Ectodermal cell (in vitro differentiated cells): ENCODE data around the gene CABLES2.

Experiments used
- H3K27ac ChIP-seq: 2 replicates; pipeline ENCODE4 v1.7.0; 2013; ENCODE audit warnings: mild to moderate bottlenecking, low read depth, low read length; ENCODE audit not compliant: insufficient read depth, poor library complexity, severe bottlenecking
- H3K27me3 ChIP-seq: 2 replicates; pipeline ENCODE4 v1.7.0; 2013; ENCODE audit warnings: mild to moderate bottlenecking, low read length; ENCODE audit not compliant: insufficient read depth, control insufficient read depth, poor library complexity, severe bottlenecking
- H3K36me3 ChIP-seq: one replicate; pipeline ENCODE4 v1.7.0; 2013; ENCODE audit warnings: low read length; ENCODE audit not compliant: control insufficient read depth, insufficient read depth
- H3K4me1 ChIP-seq: one replicate; pipeline ENCODE4 v1.7.0; 2013; ENCODE audit warnings: low read length; ENCODE audit not compliant: control insufficient read depth, insufficient read depth
- H3K4me3 ChIP-seq: 2 replicates; pipeline ENCODE4 v1.7.0; 2013; ENCODE audit warnings: low read depth, low read length, control low read depth; ENCODE audit not compliant: insufficient read depth
- H3K9me3 ChIP-seq: 2 replicates; pipeline ENCODE4 v1.7.0; 2013; ENCODE audit warnings: mild to moderate bottlenecking, low read length, moderate library complexity; ENCODE audit not compliant: control insufficient read depth
- WGBS, 2 experiments: methylation state at CpG; one replicate each; pipeline ENCODE4 v1.1.7; 2013; ENCODE audit warnings: missing lambda C conversion rate in 2 of 2; 5-methylcytosine and 5-hydroxymethylcytosine counted together

CABLES2 gene

GRCh38 chr20:62448038-62448437, 41.0 kb upstream of the CABLES2 start:
- Histone ChIP-seq H3K36me3 (no peaks in the 10 kb centered on the region), H3K4me3 (no peak overlapping the region), H3K4me1 (peaks cover 10% of the 10 kb centered on the region), H3K9me3 (no peaks in the 10 kb centered on the region), H3K27ac (no peak overlapping the region), H3K27me3 (no peaks in the 10 kb centered on the region)
- 82 to 86% methylated on average over 10 of the region's 10 CpGs for WGBS, 2 experiments

- no peaks in the 10 kb centered on the region for H3K36me3 ChIP-seq
- no peak overlapping the region for H3K4me3 ChIP-seq
- H3K9me3 ChIP-seq: no peaks in the 10 kb centered on the region
- 95% methylated on average over 44 of the region's 44 CpGs for WGBS, 2 experiments
- no peak overlapping the region for H3K27ac ChIP-seq
- no peaks in the 10 kb centered on the region for H3K27me3 ChIP-seq
- peaks cover 10% of the 10 kb centered on the region for H3K4me1 ChIP-seq
Observed at GRCh38 chr20:62446888-62447869, 40.1 kb upstream of the CABLES2 start.

DNA sequence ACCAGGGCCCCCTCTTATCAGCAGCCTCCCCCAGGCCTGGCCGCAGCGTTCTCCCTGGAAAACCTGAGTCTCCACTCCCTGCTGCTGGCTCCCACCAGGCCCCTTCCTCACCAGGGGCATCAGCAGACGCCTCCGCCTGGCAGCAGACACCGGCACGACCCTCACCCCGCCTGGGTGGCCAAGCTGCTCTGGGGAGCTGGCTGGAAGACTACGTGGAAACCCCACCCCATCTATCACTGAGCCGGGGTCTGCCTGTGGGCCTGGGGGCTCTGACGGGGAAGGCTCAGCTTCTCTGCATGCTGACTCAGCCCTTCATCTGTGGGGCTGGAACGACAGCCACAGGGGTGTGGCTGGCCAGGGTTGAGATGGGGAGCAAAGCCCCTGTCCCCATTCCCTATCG, 39.4 kb upstream of the CABLES2 start:
- Histone ChIP-seq H3K36me3 (no peaks in the 10 kb centered on the region), H3K9me3 (no peaks in the 10 kb centered on the region), H3K4me1 (peaks cover 10% of the 10 kb centered on the region), H3K27ac (no peak overlapping the region), H3K27me3 (no peaks in the 10 kb centered on the region), H3K4me3 (no peak overlapping the region)
- 83 to 87% methylated on average over 12 of the region's 12 CpGs for WGBS, 2 experiments

GRCh38 chr20:62445553-62446340, 38.7 kb upstream of the CABLES2 start:
- no peaks in the 10 kb centered on the region for H3K27me3 ChIP-seq
- H3K9me3 ChIP-seq: no peaks in the 10 kb centered on the region
- no peaks in the 10 kb centered on the region for H3K36me3 ChIP-seq
- 94 to 95% methylated on average over 35 to 36 of the region's 36 CpGs for WGBS, 2 experiments
- H3K4me3 ChIP-seq: no peak overlapping the region
- H3K27ac ChIP-seq: no peak overlapping the region
- H3K4me1 ChIP-seq: peaks cover 10% of the 10 kb centered on the region

- peaks cover 9% of the 10 kb centered on the region for H3K4me1 ChIP-seq
- no peak overlapping the region for H3K4me3 ChIP-seq
- WGBS, 2 experiments: 91 to 94% methylated on average over 6 of the region's 6 CpGs
- H3K27me3 ChIP-seq: no peaks in the 10 kb centered on the region
- no peaks in the 10 kb centered on the region for H3K36me3 ChIP-seq
- H3K9me3 ChIP-seq: no peaks in the 10 kb centered on the region
- no peak overlapping the region for H3K27ac ChIP-seq
Observed at GRCh38 chr20:62444286-62444685, 37.2 kb upstream of the CABLES2 start.

DNA sequence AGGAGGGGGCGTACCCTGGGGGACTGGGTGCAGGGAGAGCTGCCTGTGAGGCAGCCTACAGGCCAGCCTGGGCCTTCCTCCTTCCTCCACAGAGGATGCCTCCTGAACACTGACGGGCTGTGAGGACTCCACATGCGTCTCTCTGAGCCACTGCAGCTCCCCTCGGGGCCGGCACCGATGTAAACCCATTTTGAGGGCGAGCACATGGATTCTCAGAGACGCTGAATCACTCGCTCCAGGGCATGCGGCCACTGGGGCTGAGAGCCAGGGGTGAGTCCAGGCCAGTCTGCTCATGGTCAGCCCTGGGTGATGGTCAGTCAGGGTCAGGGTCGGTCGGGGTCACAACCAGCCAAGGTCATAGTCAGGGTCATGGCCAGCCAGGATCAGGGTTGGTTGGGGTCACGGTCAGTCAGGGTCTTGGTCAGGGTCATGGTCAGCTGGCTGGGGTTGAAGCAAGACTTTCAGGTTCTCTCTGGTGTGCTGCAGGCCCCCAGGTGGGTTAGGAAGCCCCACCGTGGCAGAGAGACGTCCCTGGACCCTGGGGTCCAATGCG, 35.0 kb upstream of the CABLES2 start:
- no peaks in the 10 kb centered on the region for H3K36me3 ChIP-seq
- 91 to 92% methylated on average over 16 of the region's 16 CpGs for WGBS, 2 experiments
- H3K4me1 ChIP-seq: no peaks in the 10 kb centered on the region
- H3K27ac ChIP-seq: no peak overlapping the region
- no peaks in the 10 kb centered on the region for H3K27me3 ChIP-seq
- H3K4me3 ChIP-seq: no peak overlapping the region
- no peaks in the 10 kb centered on the region for H3K9me3 ChIP-seq

GRCh38 chr20:62439218-62439617, 32.1 kb upstream of the CABLES2 start:
- Histone ChIP-seq H3K27me3 (no peaks in the 10 kb centered on the region), H3K4me1 (no peaks in the 10 kb centered on the region), H3K4me3 (no peak overlapping the region), H3K36me3 (no peaks in the 10 kb centered on the region), H3K27ac (no peak overlapping the region), H3K9me3 (no peaks in the 10 kb centered on the region)
- 89 to 90% methylated on average over 5 of the region's 5 CpGs for WGBS, 2 experiments

DNA sequence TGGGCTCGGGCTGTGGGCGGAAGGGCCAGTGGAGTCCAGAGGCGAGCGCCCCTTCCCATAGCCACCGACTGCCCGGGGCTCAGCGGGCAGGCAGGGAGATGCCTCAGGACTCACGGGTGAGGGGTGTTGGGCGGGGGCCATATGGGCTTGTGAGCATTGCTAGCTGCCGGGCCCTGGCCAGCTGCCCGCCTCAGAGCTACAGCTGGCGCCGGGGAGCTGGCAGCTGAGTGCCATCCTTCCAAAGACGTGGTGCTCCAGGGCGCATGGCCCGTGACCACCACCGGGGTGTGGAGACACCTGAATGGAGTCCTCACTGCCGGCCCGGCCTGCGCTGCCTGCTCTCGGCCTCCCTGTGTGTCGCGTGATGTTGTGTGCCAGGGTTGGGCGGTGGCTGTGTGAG, 30.8 kb upstream of the CABLES2 start:
- 91 to 92% methylated on average over 24 of the region's 24 CpGs for WGBS, 2 experiments
- Histone ChIP-seq H3K4me3 (no peak overlapping the region), H3K4me1 (no peaks in the 10 kb centered on the region), H3K27ac (no peak overlapping the region), H3K36me3 (no peaks in the 10 kb centered on the region), H3K27me3 (no peaks in the 10 kb centered on the region), H3K9me3 (no peaks in the 10 kb centered on the region)

DNA sequence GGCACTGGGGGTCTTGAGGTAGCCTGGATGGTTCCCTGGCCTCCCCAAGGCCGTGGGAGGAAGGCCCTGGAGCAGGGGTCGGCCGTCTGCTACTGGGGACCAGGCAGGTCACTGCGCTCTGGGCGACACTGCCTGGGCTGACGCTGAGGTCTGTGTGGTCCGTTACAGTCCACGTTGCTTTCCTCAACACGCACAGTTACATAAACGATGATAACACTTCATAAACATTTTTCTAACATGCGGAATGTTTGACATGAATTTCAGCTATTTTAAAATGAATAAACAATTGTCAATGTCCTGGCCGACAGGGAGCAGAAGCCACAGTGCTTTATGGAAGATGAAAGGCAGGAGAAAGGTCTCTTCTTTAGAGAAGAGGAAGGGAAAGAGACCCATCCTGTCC, 30.4 kb upstream of the CABLES2 start:
- no peaks in the 10 kb centered on the region for H3K9me3 ChIP-seq
- no peak overlapping the region for H3K27ac ChIP-seq
- H3K4me3 ChIP-seq: no peak overlapping the region
- no peaks in the 10 kb centered on the region for H3K27me3 ChIP-seq
- H3K36me3 ChIP-seq: no peaks in the 10 kb centered on the region
- 93 to 95% methylated on average over 12 of the region's 12 CpGs for WGBS, 2 experiments
- no peaks in the 10 kb centered on the region for H3K4me1 ChIP-seq

DNA sequence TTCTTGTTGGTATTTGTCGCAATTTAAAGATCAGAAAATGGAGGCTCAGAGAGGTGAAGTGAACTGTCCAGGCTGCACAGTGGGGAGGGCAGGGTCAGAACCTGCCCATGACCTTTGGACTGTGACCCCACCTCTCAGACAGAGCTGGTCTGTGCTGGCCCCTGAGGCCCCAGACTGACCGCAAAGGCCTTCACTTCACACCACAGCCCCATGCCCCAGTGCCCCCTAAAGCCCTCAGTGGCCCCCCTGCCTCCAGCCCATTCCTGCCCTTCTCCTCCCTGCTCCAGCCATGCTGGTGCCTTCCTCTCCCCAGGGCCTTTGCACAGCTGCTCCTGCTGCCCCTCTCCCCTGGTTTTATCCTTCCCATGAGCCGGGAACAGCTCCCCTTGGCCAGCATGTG, 29.6 kb upstream of the CABLES2 start:
- Histone ChIP-seq H3K4me3 (no peak overlapping the region), H3K27me3 (no peaks in the 10 kb centered on the region), H3K9me3 (no peaks in the 10 kb centered on the region), H3K36me3 (no peaks in the 10 kb centered on the region), H3K4me1 (no peaks in the 10 kb centered on the region), H3K27ac (no peak overlapping the region)
- WGBS, 2 experiments: 88 to 96% methylated on average over 3 of the region's 3 CpGs
